Fibroblast of skin of back (primary cell): ENCODE data around the gene CFDP1.
"Not testable (repeated sequence)": the region's sequence is repeated elsewhere in the genome, so short reads cannot be mapped to it uniquely, and the experiment has no call there.

Source experiments
- DNase-seq: peaks from one replicate; pipeline ENCODE4 v3.0.0-alpha.2; 2013

The CFDP1 gene

DNA sequence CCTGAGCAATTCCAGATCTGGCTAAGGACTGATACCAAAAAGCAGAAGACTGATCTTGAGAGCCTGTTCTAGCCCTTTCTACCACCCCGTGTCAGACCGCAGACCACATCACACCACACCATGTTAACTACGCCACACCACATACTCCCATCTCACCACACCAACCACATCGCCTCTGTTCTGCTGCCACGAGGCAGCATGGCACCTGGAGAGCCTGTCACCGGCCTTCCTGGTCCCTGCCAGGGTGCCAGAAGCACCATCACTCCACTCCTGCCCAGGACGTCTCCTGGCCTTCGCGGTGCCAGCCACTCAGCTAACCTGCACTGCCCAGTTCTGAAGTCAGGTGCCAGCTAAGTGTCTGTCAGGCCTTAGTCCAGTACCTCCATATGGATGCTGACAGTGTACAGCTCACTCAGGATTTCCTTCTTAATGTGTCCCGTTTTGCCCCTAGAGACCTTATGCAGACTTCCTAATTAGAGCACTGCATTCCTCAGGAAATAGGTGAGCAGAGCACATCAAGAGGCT lies 144.6 kb downstream of the CFDP1 start:
- no peak for DNase-seq

DNA sequence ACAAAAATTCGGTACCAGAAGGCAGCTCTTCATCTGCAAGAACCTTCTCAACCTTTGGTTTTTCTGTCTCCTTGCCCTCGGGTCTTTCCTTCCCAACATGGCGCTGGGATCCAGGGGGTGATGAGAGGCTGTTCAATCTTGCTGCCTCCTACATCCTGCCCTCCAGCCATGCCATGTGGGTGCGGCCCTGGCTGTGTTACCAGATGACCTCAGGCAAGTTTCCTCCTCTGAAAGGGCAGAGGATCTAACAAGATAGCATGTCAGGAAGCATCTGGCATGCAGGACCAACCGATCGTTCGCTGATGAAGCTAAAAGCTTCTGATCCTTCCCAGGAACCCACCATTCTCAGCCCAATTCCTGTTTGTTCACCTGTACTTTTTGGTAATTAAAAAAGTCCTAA lies 145.1 kb downstream of the CFDP1 start:
- DNase-seq: no peak

DNA sequence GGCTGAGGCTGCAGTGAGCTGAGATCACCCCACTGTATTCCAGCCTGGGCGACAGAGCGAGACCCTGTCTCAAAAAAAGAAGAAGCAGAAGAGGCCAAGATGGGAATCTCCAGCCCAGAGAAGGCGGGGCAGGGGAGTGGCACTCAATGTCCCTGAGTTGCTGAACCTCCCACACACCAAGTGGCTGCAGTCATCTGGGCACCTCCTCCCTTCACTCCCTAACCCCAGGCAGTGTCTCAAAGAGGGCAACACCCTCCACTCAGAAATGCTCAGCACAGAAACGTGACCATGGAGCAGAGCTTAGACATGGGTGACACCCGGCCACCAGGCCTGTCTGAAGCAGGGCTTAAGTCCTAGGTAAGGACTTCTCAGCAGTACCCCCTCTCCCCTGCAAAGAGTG lies 145.6 kb downstream of the CFDP1 start:
- DNase-seq: no peak

DNA sequence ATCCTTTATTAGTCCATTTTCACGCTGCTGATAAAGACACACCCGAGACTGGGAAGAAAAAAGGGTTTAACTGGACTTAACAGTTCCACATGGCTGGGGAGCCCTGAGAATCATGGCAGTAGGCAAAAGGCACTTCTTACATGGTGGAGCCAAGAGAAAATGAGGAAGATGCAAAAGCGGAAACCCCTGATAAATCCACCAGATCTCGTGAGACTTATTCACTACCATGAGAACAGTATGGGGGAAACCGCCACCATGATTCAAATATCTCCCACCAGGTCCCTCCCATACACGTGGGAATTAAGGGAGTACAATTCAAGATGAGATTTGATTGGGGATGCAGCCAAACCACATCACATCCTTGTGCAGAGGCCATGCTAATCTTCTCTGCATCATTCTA lies 146.9 kb downstream of the CFDP1 start:
- no peak for DNase-seq

DNA sequence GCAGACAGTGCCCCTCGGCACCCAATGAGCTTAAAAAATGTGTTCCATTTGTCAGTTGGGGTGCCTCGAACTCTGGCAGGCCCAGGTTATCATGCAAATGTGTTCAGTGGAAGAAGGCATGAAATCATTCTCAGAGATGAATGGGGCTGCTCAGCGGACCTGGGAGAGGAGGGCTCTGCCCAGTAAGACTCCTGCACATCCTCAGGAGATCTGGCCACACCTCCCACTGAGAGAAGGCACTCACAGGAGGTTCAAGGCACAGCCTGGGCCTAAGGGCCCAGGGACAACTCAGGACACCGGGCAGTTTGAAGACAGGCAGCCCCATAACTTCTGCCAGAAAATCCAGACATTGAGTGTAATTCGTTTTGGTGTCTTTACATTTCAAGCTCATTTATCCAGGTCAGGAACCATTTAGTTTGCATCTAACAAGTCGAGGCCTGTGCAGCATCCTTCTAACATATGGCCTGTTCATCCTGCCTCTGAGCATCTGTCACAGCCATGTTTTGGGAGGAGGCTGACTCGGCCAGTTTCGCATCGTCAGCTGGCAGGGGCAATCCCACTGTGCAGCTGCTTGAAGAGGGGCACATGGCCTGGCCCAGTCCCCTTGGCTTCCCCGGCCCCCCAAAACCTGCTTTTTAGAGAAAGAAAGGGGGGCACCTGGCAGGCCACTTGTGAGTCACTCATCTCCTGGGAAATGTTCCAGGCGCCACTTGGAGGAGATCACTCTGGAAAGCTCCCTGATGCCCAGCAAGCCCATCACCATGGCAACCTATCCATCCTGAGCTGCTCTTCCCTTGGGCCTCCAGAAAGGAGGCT lies 150.6 kb downstream of the CFDP1 start:
- peak; percentile 40 for DNase-seq

DNA sequence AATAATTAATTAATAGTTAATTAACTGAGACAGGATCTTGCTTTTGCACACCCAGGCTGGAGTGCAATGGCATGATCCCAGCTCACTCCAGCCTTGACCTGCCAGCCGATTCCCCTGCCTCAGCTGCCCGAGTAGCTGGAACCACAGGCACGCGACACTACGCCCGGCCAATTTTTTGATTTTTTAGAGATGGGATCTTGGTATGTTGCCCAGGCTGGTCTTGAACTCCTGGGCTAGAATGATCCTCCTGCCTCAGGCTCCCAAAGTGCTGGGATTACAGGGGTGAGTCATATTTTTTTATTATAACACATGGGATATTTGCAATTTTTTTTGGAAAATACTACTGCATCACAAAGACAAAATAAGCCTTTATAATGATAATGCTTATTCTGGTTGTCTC lies 151.5 kb downstream of the CFDP1 start:
- DNase-seq: no peak

DNA sequence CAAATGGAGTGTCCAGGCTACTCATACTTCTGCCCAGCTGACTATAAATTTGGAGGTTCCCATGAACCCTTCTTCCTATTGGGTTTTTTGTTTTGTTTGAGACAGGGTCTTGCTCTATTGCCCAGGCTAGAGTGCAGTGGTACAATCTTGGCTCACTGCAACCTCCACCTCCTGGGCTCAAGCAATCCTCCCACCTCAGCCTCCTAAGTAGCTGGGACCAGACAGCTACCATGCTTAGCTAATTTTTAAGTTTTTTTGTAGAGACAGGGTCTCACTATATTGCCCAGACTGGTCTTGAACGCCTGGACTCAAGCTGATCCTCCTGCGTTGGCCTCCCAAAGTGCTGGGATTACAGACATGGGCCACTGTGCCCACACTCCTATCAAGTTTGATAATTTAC lies 152.3 kb downstream of the CFDP1 start:
- DNase-seq: not testable (repeated sequence)

DNA sequence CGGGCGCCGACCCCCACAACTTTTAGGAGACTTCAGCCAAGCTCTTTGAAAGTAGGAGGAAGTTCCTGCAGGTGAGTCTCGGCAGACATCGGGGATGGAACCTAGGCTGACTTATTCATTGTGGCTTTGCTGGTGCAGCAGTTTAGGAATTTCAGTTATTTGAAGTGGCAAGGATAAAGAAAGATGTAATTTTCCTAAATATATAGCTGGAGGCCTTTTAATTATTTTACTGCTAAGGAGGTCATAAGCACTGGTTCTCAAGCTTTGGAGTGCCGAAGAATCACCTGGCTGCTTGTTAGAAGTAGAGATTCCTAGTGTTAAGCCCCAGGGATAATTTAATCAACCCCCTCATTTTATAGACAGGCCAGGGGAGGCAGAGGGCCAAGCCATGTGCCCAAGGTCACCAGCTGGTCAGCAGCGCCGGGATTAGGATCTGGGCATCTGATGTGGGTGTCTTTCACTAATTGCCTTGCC lies 152.9 kb downstream of the CFDP1 start:
- DNase-seq: no peak

DNA sequence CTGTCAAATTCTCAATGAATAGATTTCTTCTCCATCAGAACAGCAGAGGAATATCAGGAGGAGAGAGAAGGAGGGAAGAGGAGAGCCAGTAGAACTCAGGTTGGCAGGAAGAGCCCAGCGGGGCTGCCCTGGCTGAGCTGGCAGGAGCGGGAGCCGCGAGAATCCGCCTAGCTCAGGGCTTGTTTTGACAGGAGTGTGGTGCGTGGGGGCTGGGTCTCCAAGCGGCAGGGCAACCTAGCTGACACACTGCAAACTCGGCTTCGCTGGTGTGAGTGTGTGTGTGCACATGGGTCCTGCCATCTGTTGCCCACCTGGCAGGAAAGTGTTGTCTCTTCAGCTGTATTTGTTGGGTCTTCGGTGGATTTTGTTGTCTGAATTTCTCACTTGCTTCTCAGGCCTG lies 154.0 kb downstream of the CFDP1 start:
- peak; percentile 38 for DNase-seq

DNA sequence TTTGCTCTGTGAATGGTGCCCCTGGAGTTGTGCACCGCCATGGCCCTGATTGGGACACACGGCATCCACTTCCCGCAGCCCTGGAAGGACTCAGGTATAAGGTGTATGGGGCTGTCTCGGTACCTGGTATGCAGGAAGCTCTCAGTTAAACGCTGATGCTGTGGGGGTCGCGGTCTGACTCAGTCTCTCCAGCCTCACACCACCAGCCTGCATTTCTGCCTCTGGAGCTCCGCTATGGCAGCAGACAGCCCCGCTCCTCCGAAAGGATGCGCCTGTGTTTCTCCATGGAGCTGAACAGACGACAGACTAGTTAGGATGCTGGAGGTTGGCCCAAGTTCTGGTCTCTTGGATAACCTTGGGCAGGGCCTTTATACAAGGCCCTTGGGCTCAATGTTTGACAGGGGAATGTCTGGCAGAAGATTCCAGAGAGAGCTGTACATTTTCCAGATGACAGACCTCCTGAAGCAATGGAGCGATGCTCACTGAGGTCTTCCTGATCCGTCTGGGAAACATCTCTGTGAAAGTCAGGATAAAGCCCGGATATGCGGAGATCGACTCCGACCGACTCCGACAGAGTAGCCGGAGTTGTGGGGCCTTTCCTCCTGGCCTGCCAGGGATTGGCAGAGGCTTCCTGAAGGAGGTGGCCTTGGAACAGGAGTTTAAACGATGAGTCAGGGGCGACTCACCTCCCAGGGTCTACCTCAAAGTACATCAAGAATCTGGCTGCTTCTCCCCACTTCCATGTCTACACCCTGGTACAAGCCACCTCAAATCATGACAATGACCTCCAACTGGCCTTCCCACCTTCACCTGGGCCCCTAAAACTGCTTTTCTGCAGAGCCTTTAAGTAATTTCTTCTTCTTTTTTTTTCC lies 160.0 kb downstream of the CFDP1 start:
- peak; percentile 62 for DNase-seq

DNA sequence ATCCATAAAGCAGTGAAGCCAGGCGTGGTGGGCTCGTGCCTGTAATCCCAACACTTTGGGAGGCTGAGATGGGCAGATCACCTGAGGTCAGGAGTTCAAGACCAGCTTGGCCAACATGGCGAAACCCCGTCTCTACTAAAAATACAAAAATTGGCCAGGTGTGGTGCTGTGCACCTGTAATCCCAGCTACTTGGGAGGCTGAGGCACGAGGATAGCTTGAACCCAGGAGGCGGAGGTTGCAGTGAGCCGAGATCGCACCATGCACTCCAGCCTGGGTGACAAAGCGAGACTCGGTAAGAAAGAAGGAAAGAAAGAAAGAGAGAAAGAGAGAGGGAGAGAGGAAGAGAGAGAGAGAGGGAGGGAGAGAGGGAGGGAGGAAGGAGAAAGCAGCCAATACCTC lies 160.7 kb downstream of the CFDP1 start:
- DNase-seq: not testable (repeated sequence)

DNA sequence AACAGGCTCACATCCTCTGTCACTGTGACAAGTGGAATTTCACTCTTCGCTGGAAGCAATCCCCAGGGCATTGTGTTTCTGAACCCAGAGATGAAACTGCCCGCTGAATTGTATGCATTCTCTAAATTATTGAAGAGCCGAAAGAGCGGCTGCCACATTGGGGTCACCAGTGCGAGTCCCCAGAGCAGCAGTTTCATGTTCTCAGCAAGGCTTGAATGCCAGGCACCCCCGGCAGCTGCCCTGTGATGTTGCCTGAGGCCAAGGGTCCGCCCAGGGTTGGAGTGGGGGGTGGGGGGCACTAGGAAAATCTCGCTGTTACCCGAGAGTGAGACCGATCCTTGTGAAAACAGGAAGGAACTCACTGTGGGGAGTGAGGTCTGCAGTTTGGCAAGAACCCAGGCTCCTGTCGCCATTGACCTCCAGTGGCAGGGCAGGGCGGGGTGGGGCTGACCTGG lies 161.2 kb downstream of the CFDP1 start:
- DNase-seq: peak; percentile 65

DNA sequence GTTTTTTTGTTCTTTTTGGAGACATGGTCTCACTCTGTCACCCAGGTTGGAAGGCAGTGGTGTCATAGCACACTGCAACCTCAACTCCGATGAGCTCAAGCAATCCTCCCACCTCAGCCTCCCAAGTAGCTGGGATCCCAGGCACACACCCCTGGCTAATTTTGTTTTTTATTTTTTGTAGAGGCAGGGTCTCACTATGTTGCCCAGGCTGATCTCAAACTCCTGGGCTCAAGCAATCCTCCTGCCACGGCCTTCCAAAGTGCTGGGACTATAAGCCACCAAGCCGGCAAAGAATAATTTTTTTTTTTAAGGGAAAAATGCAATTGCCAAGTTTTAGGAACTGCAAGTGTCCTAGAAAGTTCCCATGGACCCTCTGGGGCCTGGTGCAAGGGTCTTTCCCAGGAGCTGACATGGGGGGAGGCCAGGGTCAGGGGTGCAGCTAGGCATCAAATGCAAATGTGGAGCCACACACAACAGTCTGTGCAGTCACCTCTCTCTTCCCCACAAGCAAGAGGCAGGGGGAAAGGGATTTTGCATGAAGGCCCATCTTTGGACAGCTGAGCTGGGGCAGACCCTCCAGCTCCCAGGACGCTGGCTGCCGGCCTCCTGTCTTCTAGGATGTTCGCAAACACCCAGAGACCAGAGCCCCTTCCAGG lies 161.7 kb downstream of the CFDP1 start:
- no peak for DNase-seq

DNA sequence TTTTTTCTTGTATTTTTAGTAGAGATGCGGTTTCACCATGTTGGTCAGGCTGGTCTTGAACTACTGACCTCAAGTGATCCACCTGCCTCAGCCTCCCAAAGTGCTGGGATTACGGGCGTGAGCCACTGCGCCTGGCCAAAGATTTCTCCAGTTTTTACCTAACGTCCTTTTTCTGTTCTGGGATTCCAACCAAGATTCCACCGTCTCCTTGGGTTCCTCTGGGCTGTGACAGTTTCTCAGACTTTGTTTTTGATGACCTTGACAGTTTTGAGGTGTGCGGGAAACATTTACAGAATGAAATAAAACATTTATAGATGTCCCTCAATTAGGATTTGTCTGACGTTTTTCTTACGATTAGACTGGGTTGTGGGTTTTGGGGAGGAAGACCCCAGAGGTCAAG lies 163.9 kb downstream of the CFDP1 start:
- DNase-seq: not testable (repeated sequence)

DNA sequence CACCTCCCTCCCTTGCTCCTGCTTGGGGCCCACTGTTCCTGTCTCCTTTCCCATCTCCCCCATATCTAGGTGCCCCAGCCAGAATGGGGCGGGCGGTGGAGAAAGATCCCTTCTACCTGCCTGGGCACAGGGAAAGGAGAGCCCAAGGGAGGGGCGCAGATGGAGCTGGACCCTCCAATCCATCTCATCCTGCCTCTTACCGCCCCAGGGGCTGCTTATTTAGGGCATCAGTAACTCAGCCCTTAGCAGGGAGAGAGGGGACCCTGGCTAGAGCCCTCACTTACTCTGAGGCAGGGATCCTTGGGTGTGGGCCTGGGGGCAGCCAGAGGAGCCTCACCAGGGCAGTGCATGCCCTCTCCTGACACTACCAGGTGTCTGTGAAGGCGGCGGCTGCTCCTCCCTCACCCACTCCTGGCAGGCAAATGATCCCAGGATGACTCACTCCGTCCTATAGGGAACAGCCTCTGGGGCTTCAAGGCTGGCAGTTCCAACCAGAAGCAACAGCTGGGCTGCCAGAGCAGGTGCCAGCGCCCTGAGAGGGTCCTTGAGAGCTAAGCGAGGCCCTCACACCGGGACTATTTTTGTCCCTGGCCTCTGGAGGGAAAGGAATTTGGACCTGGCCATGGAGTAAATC lies 165.6 kb downstream of the CFDP1 start:
- peak; percentile 63 for DNase-seq

DNA sequence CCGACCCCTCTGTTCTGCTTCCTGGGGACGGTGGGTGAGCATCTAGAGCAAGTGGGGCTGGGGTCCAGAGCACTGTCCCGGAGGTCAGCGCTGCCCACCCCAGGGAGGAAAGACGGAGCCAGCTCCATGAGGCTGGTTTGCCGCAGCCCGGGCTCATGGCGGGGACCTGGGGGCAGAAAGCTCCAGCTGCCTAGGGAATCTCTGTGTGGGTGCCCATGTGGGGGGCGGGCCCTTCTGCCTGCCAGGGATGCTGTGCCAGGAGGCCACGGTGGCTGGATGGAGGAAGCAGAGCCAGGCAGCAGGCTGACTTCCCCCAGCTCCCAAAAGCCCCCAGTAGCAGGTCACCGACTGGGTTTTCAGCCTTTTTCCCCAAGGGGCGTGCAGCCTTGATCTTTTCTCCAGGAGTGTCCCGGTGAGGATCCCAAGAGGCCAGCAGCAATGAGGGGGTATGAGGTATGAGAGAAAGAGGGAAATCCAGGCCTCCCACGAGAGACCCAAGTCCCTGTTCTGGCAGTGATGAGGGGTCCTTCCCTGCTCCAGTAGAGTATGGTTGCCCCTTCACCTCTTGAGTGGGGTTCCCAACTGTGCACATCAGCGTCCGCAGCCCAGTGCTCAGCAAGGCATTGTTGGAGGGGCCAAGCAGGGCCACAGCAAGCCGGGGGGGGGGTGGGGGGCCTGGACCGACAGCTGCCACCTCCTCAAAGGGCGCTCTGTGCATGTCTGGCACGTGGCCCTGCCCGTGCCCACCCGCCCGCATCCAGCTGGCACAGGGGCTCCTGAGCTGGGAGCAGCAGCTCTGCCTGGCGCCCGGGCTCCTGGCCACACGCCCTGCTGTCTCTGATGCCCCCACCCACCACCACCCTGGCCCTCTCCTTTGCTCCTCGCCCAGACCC lies 166.3 kb downstream of the CFDP1 start:
- DNase-seq: no peak

DNA sequence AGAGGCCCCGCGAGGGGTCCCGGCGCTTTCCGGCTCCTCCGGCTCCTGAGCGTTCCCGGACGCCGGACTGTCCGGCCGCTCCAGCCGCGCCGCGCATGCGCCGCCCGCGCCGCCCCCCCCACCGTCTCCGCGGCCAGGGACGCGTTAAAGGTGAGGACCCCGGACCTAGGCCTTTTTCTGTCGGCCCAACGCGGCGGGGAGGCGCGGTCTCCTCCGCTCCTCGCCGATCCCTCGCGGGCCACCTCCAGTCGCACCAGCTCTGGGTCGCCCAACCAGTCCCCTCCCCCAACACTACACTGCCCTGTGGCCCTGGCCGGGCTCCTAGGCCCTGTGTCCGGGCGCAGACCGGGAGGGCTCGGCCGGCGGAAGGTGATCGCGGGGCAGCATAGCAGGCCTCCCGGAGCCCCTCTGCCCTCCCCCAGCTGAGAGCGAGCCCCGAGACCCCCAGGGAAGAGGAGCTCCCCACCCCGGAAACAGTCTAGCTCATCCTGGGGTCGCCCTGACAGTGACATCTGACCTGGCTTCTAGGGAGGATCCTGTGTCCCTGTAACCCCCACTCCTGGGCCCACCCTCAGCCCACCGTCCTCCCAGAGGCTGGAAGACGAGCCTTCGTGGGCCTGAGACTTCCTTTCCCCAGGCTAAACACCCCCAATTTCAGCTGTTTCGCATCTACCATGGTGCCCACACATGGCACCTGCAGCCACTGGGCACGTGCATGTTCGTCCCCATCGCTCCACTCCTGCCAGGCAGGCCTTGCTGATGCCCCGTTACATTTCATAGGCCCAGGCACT lies 167.2 kb downstream of the CFDP1 start:
- peak; percentile 80 for DNase-seq

DNA sequence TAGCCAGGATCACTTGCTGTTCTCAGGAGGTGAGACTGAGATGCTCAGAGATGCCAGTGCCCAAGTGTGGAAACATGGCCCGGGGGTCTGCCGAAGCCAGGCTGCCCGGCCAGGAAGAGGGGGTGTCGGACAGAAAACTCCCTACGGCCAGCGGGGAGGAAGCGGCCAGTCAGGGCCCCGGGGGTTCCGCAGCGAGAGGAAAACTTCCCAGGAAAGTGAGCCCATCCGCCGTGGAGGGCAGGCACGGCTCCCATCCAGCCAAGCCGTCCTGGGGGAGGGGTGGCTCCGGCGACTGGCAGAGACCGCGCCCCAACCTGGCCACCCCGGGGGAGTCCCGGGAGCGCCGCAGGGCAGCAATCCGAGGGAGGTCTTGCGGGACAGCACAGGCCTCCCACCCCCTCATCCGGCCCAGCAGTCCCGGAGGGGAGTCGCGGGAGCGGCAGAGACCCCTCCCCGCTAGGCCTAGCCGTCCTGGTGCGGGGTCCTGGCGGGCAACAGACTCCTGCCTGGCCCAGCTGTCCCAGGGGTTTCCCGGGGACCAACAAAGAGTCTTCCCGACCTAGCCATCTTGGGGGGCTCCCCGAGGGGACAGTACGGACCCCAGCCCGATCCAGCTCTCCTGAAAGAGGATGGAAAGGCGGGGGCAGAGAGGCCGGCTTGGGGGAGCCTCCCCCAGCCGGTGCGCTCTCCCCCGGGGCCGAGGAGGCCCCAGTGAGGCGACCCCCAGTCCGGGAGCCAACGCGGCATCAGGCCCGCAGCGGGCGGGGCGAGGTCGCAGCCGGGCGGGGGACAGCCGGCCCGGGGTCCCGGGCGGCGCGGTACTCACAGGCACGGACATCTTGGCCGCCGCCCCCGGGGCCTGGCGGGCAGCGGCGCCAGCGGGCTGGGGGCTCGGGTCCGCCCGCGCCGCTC lies 168.0 kb downstream of the CFDP1 start:
- DNase-seq: no peak

DNA sequence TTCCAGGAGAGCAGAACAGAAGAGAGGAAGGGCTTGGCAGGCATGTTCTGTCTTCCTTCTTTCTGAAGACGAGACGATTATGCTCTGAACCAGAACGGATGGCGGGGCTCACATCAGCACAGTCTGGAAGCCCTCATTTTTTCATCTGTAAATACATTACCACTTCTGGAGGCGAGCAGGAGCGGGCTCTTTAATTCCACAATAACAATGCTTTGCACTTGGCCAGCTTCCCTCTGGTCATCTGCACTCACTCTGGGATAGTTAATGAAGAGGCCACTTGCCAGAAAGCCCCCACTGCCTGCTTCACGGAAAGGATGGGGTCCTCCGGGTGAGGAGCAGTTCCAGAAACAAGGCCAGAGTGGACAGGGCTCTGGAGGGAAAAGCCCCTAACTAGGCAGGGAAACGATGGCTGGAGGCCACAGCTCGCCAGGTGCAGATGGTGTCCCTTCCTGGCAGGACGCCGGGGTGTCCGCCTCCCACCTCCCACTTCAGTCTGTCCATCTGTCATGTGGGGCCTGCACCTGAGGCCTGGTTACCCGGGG lies 168.8 kb downstream of the CFDP1 start:
- no peak for DNase-seq
